Testis (tissue), 3 donors: Measurements from ENCODE around the gene PMP22. TPM values are rescaled to one million over a fixed set of nuclear protein-coding genes. Genes with fewer than 3 reads are reported as not detected.

Experiments
- DNase-seq: peaks from one replicate; pipeline ENCODE4 v3.0.0-alpha.2; 2019
- H3K27ac ChIP-seq, 2 donors: fragments of 200-600 bp; sonication (generic); one replicate each; pipeline ENCODE4 v1.5.1; 2019
- H3K27me3 ChIP-seq: fragments of 200-600 bp; sonication (generic); one replicate; pipeline ENCODE4 v1.5.1; 2019
- H3K36me3 ChIP-seq: fragments of 200-600 bp; sonication (generic); one replicate; pipeline ENCODE4 v1.5.1; 2017; ENCODE audit warnings: low read depth; ENCODE audit errors: missing control alignments
- H3K4me1 ChIP-seq: fragments of 200-600 bp; sonication (generic); one replicate; pipeline ENCODE4 v1.5.1; 2019
- H3K4me3 ChIP-seq, 2 donors: fragments of 200-600 bp; sonication (generic); one replicate each; pipeline ENCODE4 v1.5.1; 2017 to 2019
- H3K9me3 ChIP-seq: fragments of 200-600 bp; sonication (generic); one replicate; pipeline ENCODE4 v1.5.1; 2017
- POLR2A ChIP-seq: fragments of 450-650 bp; IDR thresholded peaks from one replicate; pipeline ENCODE4 v1.6.1; 2017; ENCODE audit warnings: antibody characterized with exemption, mild to moderate bottlenecking, moderate library complexity
- WGBS, 2 donors: methylation state at CpG; one replicate each; pipeline ENCODE4 v1.1.5; 2018; 5-methylcytosine and 5-hydroxymethylcytosine counted together
- intact Hi-C: fragments of 100-400 bp; cut with DNase I; formaldehyde crosslinking; loops from one replicate; pipeline ENCODE4 v1.15.1; 2023; ENCODE audit warnings: low total_unique reads
- polyA plus RNA-seq: library from polyadenylated mRNA; stranded (reverse); fragments of 350-450 nt; fragmentation: Illumina TruSeq; extraction: RNeasy Lipid Tissue Mini Kit (QIAGEN cat#74804); gene quantifications from one replicate; pipeline ENCODE4 v1.2.3, GENCODE V29; 2014; ENCODE audit warnings: low read depth, low replicate concordance; ENCODE audit not compliant: insufficient read depth
- total RNA-seq, 2 donors: library from RNA; depleted of rRNA; stranded (reverse); fragments of >200 nt; gene quantifications; one replicate each; pipeline ENCODE4 v1.2.3, GENCODE V29; 2016
- TF ChIP-seq, protein P1 (sequence below), 3 experiments: fragments of 450-650 bp in 2 of 3; fragments of 200-600 bp in 1 of 3; sonication (generic) in 1 of 3; IDR thresholded peaks; one replicate each; pipeline ENCODE4 v1.5.1; 2016 to 2019; ENCODE audit warnings: antibody characterized with exemption in 3 of 3, mild to moderate bottlenecking in 2 of 3, moderate library complexity in 1 of 3

PMP22 gene
- total and polyA plus RNA-seq, 3 donors from 2014 or later: 31.1 to 70.0 (median 49.2) TPM

DNA sequence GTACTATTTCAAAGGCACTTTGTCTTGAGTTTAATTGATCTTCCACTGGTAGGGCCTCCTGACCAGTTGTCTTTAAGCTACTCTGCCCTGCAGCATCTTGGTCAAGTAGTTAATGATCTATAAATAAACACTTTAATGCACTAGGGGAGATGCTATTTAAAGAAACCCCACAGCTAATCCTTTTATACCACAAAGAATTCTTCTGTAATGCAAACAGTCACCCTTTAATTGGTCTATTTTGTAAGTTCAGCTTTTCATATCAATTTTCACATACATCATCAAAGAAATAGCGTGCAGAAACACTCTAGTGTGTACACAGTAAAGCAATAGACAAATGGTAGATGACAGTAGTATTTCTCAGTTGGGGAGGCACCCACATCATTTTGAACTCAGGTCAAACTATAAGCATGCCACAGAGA is 70.3 kb downstream of the PMP22 start:
- Histone ChIP-seq H3K36me3 (no peaks in the 10 kb centered on the region), H3K4me1 (no peaks in the 10 kb centered on the region), H3K4me3 (no peak overlapping the region), H3K9me3 (no peaks in the 10 kb centered on the region), H3K27me3 (no peaks in the 10 kb centered on the region), H3K27ac (no peak overlapping the region)
- 70 to 79% methylated on average over 1 of the region's 1 CpG for WGBS, 2 donors
- TF ChIP-seq, protein P1, sequence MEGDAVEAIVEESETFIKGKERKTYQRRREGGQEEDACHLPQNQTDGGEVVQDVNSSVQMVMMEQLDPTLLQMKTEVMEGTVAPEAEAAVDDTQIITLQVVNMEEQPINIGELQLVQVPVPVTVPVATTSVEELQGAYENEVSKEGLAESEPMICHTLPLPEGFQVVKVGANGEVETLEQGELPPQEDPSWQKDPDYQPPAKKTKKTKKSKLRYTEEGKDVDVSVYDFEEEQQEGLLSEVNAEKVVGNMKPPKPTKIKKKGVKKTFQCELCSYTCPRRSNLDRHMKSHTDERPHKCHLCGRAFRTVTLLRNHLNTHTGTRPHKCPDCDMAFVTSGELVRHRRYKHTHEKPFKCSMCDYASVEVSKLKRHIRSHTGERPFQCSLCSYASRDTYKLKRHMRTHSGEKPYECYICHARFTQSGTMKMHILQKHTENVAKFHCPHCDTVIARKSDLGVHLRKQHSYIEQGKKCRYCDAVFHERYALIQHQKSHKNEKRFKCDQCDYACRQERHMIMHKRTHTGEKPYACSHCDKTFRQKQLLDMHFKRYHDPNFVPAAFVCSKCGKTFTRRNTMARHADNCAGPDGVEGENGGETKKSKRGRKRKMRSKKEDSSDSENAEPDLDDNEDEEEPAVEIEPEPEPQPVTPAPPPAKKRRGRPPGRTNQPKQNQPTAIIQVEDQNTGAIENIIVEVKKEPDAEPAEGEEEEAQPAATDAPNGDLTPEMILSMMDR (IDR thresholded peaks at IDR 0.05): no peak
- no peak for TF ChIP-seq POLR2A
- no peak for DNase-seq
- intact Hi-C loops: no loop called here

DNA sequence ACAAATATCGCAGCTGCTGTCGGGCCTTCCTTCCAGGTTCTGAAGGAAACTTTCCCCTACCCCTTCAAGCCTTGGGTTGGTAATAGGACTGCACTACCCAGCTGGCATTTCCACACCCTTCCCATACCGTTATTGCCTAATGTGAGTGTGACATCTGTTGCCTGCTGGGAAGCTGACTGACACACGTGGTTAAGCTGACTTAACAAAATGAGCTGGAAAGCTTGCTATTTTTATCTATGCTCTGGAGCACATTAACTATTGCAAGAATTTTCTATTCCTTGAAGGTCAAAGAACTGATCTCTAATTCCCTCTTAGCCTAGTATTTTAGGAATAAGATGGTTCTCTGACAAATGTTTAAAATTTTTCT is 79.5 kb downstream of the PMP22 start:
- H3K27ac ChIP-seq: no peak overlapping the region
- H3K4me3 ChIP-seq: no peak overlapping the region
- no peaks in the 10 kb centered on the region for H3K27me3 ChIP-seq
- WGBS, 2 donors: 23 to 30% methylated on average over 4 of the region's 4 CpGs
- TF ChIP-seq, protein P1 (IDR thresholded peaks at IDR 0.05): no peak
- no peak for TF ChIP-seq POLR2A
- no peaks in the 10 kb centered on the region for H3K9me3 ChIP-seq
- H3K4me1 ChIP-seq: no peaks in the 10 kb centered on the region
- intact Hi-C loops: no loop called here
- no peaks in the 10 kb centered on the region for H3K36me3 ChIP-seq
- DNase-seq: peak; percentile 46

DNA sequence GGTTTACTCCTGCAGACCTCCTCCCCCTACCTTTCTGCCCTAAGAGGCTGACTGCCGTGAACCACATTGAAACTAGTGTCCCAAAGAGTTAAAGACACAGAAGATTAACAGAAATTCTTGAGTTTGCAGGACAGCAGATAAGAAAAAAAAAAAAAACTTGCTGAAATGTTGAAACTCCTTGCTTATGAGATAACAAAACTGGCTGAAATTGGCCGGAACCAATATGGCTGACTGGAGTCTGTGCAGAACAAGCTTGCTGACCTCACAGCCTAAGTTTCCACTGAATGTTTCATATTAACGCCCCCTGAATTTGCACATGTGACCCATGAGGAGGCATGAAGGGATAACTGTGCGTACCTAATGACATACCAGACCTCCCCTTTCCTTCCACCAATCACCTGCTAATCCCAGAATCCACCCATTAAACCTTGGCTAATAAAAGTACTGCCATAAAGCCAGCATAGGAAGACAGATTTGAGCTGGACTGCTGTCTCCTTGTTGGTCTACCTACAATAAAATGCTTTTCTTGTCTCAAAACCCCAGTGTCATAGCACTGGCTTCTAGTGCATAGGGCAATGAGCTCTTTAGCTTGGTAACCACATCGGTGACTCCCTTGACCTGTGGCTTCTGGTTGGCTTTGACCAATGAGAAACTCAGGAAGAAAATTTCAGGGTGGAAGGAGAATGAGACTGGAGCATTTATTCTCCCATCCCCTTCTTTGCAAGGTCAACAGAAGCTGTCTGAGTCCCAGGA is 80.1 kb downstream of the PMP22 start:
- no peak overlapping the region for H3K4me3 ChIP-seq
- intact Hi-C loops: no loop called here
- no peak for DNase-seq
- no peak overlapping the region for H3K27ac ChIP-seq
- H3K9me3 ChIP-seq: no peaks in the 10 kb centered on the region
- H3K4me1 ChIP-seq: no peaks in the 10 kb centered on the region
- TF ChIP-seq, protein P1 (IDR thresholded peaks at IDR 0.05): no peak
- no peak for TF ChIP-seq POLR2A
- H3K27me3 ChIP-seq: no peaks in the 10 kb centered on the region
- 75 to 77% methylated on average over 5 of the region's 5 CpGs for WGBS, 2 donors
- no peaks in the 10 kb centered on the region for H3K36me3 ChIP-seq

DNA sequence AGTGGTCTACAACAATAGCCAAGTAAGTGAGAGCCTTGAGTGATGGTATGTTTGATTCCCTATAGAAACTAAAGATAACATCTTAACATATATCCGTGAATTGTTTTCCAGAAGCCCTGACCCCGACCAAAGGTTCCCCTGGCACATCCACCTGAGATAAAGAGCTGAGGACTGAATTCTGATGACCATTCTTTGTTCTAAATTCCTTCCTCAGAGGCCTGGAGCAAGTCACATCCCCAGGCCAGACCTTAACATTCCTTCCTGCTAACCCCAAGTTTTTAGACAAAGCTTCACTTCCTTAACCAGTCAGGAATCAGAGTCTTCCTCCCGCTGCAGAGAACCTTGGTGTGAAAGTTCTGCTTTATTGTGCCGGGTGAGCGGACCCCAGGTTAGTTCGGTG is 83.3 kb downstream of the PMP22 start:
- WGBS, 2 donors: 78 to 93% methylated on average over 6 of the region's 6 CpGs
- no peak for TF ChIP-seq POLR2A
- TF ChIP-seq, protein P1 (IDR thresholded peaks at IDR 0.05): no peak

DNA sequence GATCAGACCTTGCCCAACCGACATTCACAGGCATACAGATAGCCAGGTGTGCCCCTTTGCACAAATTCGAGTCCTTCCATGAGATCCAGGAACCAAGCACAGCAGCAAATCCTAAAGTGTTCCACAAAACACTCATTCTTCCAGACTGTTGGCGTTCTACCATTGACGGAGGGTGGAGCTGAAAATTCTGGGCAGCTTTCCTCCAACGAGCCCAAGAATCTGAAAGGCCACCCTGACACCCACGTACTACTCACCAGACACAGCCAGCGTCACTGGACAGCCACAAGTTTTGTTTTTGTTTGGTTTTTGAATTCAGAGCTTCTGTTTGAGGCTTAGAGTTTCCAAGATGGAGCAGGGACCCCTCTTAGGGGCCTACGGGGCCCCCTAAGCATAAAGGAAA is 83.8 kb downstream of the PMP22 start:
- TF ChIP-seq POLR2A: no peak
- TF ChIP-seq, protein P1 (IDR thresholded peaks at IDR 0.05): no peak
- H3K36me3 ChIP-seq: no peaks in the 10 kb centered on the region
- no peak overlapping the region for H3K27ac ChIP-seq
- no peaks in the 10 kb centered on the region for H3K9me3 ChIP-seq
- DNase-seq: no peak
- no peak overlapping the region for H3K4me3 ChIP-seq
- WGBS, 2 donors: 74 to 82% methylated on average over 8 of the region's 8 CpGs
- intact Hi-C loops: no loop called here
- no peaks in the 10 kb centered on the region for H3K27me3 ChIP-seq
- H3K4me1 ChIP-seq: no peaks in the 10 kb centered on the region

More for the DNA sequence above, 83.3 kb downstream of the PMP22 start:
- Histone ChIP-seq H3K36me3 (no peaks in the 10 kb centered on the region), H3K27ac (no peak overlapping the region), H3K4me3 (no peak overlapping the region), H3K27me3 (no peaks in the 10 kb centered on the region), H3K4me1 (no peaks in the 10 kb centered on the region), H3K9me3 (no peaks in the 10 kb centered on the region)
- intact Hi-C loops: no loop called here
- DNase-seq: no peak
